Measurements from ENCODE around the gene IGLL5.

The IGLL5 gene

DNA sequence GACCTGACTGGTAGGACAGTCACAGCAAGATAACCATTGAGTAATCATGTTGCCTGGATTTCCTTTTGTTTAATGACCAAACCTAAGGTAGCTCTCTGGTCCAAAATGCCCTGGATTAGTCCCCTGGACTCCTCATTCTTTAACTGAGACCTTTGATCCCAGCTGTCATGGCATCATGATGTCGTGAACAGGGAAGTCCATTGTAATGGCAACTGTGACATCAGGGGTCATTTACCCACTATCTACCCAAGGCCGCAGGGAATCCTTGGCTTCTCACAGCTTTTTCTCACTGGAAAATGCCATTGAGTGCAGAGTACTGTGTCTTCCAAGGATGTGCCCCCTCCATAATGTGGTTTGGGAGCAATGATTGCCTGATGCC lies 29.1 kb upstream of the IGLL5 start:
- in situ Hi-C loops (cut with HindIII; ENCODE audit: low sequenced_read_pairs) = no loop called here

DNA sequence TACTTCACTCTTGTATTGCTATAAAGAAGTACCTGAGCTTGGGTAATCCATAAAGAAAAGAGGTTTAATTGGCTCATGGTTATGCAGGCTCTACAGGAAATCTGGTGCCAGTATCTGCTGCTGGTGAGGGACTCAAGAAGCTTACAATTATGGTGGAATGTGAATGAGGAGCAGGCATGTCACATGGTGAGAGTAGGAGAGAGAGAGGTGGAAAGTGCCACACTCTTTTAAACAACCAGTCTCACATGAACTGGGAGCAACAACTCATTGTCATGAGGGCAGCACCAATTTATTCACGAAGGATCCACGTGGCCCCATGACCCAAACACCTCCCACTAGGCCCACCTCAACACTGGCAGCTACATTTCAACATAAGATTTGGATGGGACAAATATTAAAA lies 24.6 kb upstream of the IGLL5 start:
- in situ Hi-C loops (cut with HindIII; ENCODE audit: low sequenced_read_pairs) = no loop called here

DNA sequence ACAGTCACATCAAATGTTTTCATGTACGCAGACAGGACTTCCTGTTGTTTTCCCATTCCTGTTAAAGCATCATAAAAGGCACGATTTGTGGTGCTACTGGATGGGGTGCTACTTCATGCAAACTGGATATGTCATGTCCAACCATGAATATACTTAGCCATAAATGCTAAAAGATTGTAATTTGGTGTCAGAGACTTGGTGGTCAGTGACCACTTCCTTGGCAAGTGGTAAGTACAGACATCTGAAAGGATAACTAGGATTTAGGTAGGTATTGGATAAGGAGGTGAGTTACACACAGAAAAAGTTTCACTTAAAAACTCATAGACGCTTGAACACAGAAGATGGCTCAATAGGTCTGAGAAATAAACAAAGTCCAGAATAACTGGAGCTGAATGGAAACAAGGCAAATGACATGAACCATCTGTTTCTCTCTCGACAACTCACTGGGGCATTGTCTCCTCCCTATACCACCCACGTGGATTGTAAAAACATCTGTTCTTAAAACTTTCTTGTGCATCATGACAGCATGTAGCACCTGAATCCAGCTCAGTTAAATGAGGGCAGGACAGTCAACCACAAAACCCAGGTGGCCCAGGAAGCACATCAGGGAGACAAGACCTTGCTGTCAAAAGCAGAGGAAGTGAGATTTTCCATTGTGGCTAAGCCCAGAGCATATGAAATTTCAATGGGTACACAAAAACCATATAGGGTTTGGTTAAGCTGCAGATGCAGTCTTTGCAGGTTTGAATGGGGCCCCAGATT lies 22.1 kb upstream of the IGLL5 start:
- in situ Hi-C loops (cut with HindIII; ENCODE audit: low sequenced_read_pairs) = no loop called here

DNA sequence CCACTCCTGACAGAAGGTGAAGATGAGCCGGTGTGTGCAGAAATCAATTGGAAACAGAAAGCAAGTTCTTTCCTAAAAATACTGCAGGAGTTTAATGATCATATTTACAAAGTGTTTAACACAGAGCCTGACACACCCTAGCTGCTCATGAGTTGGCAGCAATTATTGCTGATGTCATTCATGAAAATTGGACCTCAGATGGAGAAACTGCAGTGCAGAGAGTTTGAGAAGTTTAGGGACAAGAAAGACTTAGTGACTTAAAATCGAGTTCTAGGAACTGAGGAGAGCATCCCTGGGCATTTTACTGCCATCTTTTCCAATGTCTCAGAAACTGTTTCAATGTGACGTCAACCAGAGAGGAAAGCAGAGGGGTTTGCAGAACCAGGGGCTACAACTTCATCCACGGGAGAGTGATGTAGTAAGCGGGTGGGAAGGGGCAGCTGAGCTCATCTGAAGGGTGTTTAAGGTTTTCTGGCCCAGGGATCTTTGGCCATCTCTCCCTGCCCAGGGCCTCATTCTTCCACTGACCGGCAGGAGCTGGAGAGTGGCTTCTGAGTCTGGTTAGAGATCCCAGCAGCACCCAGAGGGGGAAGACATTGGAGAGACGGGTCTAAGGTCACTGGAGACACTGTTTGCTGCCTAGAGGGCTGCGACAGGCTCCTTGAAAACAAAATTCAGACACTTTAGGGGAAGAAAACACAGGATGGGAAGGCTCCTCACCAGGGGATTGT lies 21.1 kb upstream of the IGLL5 start:
- in situ Hi-C loops (cut with HindIII; ENCODE audit: low sequenced_read_pairs) = no loop called here

DNA sequence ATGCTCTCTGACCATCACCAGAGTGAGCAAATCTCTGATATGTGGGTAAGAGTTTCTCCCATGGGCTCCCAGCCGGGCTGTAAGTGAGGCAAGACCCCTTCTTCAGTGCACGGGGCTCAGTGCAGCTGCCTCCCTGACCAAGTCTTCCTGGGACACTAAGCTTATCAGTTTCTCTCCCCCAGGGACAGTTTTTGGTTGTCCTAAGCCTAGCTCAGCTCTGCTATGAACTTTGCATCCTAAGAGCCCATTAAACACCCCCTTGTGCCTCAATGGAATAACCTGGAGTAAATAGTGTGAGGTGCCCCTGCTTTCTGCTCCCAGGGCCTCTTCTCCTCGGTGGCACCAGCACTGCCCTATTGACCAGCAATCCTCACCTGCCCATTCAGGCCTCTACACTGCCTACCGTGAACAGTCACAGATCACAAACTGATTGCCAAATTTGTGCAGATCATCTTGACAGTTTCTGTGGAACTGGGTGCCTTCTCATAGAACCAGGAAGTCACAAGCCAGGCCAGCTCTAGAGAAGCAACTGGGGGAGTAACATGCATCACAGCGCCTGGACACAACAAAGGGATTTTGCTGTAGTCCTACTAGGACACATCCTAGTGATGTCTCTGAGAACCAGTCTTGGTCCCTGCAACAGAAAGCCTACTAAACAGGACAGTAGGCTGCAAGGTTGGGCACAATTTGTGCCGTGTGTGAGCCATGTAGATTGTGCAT lies 19.5 kb upstream of the IGLL5 start:
- in situ Hi-C loops (cut with HindIII; ENCODE audit: low sequenced_read_pairs) = no loop called here

DNA sequence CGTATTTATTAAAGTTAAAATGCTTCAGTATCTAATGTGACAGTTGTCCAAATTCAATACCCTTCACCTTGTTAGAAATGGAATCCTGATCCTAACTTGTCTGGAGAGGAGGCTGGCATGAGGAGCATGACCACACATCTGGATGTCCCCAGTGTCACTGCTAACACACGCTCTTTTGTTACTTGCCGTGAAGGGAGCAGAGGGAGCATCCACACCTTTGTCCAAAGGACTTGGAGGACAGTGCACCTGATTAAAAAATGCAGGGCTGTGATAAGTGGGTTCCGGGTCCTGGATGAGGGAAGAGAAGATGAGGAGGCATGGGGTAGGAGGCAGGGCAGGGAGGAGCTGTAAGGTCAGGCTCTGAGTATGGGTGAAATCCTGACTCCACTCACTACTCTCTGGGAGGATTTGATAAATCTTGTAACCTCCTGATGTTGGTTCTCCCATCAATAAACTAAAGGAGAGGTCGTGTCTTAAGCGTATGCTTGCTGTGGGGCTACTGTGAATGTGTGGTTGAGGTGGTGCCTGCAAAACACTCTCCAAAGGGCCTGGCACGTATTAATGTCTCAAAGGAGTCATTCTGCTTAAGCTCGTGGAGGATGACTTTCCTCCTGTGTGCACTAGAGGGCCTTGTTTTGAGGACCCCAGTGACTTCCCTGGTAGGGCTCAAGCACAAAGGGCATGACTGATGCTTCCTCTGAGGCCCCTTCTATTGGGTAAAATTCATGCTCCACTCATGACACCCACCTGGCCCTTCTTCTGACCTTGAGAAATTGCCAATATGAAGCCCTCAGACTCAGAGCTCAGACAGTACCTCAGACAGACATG lies 16.8 kb upstream of the IGLL5 start:
- in situ Hi-C loops (cut with HindIII; ENCODE audit: low sequenced_read_pairs) = no loop called here

DNA sequence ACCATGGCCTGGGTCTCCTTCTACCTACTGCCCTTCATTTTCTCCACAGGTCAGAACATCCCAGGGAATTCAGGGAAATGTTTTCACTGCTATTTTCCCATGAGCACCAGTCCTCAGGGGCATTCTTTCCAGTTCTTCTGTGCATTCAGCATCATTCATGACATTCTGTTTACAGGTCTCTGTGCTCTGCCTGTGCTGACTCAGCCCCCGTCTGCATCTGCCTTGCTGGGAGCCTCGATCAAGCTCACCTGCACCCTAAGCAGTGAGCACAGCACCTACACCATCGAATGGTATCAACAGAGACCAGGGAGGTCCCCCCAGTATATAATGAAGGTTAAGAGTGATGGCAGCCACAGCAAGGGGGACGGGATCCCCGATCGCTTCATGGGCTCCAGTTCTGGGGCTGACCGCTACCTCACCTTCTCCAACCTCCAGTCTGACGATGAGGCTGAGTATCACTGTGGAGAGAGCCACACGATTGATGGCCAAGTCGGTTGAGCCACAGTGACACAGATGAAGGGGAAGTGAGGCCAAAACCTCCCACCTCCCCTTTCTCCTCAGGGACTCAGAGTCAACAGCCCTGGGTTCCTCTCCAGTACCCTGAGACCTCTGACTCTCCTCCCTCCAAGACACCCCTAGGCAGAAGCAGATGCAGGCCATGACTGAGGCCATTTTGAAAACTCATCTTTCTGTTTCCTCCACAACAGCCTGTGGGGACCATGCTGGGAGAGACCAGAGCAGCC lies 15.9 kb upstream of the IGLL5 start:
- in situ Hi-C loops (cut with HindIII; ENCODE audit: low sequenced_read_pairs) = no loop called here

DNA sequence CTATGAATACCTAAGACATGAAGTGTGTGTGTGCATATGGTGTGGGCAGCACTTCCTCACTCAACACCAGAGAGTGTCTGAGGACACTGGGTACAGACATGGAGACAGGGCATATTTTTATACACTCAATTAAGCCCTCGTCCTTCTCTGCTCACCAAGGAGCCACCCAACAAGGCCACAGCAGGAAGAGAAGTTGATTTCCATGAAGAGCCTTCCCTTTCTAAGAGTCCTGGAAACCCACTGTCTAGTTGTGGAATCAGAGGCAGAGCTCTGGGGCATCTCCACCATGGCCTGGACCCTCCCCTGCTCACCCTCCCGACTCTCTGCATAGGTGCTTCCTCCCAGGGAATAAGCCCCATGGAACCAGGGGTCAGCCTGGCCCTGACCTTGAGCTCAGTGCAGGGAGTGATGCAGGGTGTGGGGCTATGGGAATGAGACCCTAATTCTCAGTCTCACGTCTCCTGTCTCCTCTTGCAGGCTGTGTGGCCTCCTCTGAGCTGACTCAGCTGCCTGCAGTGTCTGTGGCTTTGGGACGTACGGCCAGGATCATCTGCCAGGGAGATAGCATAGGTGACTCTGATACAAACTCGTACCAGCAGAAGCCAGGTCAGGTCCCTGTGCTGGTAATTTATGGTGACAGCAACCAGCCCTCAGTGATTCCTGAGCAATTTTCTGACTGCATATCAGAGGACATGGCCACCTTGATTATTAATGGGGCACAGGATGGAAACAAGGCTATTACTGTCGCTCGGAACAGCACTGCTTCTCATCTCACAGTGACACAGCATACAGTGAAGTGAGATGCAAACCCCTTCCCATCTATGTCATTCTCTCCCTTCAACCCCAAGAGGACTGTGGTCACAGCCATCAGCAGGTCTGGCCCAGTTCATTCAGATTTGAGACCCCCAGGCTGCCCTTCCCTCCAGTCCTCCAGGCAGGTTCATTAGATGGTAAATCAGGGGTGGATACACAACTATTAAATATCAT lies 14.6 kb upstream of the IGLL5 start:
- in situ Hi-C loops (cut with HindIII; ENCODE audit: low sequenced_read_pairs) = no loop called here

DNA sequence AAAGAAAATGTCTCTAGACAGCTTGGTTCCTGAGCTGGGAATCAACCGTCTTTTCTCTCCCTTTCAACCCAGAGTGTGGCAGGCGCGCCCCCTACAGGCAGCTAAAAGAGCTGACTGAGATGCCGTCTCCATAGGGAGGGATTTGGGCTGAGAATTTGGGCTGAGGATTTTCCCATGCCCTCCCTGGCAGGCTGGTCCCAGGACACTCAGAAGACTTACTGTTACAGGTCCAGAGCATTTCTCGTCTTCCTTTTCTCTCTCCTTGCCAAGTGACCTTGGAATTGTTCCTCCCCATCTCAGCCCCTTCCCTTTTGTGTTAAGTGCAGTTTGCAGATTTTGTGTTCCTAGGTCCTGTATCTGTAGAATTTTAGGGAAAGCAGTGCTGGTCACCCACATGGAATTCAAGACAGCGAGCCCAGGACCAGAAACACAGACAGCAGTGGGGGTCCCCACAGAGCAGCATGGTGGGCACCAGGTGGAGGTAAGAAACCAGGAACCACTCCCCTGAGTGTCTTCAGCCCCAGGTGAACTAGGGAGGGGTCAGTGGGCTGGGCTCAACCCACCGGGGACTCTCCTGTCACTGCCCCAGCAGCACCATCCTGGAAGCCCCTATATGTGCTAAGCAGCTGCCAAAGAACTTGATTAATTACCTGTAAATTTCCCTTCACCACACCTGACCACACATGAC lies 9.9 kb upstream of the IGLL5 start:
- in situ Hi-C loops (cut with HindIII; ENCODE audit: low sequenced_read_pairs) = no loop called here

DNA sequence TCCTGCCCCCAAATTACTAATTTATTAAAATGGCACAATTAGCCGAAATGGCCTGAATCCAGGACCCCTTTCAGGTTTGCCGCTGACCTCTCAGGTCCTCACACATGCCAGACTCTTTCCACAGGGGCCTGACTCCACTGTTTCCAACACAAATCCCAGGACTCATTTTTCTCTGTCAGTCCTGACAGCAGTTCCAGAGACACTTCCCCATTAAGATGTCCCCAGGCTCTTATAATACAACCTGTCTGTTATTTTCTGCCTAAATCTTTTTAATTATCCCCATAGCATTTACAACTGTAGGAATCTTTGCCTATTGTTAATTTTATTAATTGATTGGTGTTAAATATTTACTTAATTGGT lies 9.4 kb upstream of the IGLL5 start:
- in situ Hi-C loops (cut with HindIII; ENCODE audit: low sequenced_read_pairs) = no loop called here

DNA sequence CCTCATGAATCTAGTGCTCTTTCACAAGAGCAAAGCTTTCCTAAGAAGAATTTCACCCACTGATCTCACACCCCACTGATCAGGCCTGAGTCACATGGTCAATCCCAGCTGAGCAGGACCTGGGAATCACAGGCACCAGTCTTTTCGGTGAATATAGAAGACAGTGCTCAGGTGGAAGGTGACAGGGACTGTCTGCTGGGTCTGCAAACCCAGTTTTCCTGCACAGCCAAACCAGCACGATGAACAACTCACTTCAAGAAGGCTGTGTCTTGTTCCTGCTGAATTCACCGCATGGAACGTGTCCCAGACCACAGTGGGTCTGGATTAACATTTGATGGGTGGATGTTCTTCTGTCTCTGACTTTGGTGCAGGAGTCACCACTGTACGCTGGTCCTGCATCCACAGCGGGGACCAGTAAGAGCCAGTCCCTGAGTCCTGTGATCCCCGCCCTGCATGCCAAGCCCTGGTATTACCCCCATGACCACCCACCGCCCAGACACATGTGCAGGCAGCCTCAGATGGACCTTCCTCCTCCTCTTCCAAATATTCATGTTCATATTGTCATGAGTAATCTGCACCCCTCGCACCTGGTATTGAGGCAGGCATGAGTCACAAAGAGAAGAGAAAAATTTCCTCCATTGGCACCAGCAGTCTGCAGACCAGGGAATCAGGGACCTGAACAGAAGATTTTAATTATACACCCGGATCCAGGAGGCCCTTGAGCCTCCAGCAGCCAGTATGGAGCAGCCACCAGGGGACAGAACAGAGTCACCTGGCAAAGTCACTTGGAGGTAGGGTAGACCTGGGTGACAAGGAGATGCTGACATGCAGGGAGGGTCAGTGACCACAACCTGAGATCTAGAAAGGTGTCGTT lies 8.6 kb upstream of the IGLL5 start:
- in situ Hi-C loops (cut with HindIII; ENCODE audit: low sequenced_read_pairs) = no loop called here

DNA sequence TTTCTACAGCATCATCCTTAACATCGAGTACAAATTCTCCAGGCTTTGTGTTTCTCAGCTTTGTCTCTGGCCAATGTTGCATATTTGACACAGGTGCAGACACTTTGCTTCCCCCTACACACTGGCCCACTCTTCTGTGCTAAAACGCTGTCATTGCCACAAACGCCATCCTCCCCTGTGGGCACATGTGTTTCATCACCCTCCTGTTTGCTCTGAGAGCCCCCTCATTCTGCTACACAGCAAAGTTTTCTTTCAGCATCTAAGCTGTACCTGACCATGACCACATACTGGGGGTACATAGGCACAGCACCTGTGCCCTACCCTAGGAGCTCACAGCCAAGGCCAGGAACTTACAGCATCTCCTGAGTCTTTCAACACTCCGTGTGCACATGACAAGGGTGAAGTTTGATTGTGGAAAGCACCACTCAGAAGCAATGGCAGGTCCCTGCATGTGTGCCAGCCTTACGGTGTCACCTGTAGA lies 7.9 kb upstream of the IGLL5 start:
- in situ Hi-C loops (cut with HindIII; ENCODE audit: low sequenced_read_pairs) = no loop called here

DNA sequence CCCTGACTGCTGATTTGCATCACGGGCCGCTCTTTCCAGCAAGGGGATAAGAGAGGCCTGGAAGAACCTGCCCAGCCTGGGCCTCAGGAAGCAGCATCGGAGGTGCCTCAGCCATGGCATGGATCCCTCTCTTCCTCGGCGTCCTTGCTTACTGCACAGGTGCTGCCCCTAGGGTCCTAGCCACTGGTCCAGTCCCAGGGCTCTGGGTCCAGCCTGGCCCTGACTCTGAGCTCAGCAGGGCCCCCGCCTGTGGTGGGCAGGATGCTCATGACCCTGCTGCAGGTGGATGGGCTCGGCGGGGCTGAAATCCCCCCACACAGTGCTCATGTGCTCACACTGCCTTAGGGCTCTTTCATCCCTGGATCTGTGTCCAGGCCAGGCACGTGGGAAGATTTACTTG lies 7.0 kb upstream of the IGLL5 start:
- in situ Hi-C loops (cut with HindIII; ENCODE audit: low sequenced_read_pairs) = no loop called here

DNA sequence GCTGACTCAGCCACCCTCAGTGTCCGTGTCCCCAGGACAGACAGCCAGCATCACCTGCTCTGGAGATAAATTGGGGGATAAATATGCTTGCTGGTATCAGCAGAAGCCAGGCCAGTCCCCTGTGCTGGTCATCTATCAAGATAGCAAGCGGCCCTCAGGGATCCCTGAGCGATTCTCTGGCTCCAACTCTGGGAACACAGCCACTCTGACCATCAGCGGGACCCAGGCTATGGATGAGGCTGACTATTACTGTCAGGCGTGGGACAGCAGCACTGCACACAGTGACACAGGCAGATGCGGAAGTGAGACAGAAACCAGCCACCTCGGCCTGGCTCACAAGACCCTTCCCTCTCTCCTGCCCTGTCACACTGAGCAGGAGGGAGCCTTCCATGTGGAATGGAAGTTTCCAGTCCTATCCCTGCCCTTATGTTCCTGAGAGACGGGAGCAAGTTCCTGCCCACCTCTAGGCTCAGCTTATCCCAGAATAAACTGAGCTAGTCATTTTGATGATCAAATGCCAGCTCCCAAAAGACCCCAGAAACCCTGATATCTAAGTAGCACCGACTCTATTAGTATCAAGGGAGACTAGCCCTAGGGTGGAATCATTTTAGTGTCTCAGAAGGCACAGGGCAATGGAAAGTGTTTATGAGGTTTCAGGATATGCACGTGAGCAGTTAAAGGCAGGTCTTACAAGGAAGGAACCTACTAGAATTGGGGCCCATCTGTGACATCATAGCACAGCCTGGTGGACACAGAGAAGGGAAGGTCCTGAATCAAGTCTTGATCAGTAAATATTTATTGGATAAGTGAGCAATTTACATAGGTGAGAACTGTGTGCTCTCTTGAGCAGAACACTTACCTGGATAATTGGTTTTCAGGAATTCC lies 6.3 kb upstream of the IGLL5 start:
- in situ Hi-C loops (cut with HindIII; ENCODE audit: low sequenced_read_pairs) = no loop called here

DNA sequence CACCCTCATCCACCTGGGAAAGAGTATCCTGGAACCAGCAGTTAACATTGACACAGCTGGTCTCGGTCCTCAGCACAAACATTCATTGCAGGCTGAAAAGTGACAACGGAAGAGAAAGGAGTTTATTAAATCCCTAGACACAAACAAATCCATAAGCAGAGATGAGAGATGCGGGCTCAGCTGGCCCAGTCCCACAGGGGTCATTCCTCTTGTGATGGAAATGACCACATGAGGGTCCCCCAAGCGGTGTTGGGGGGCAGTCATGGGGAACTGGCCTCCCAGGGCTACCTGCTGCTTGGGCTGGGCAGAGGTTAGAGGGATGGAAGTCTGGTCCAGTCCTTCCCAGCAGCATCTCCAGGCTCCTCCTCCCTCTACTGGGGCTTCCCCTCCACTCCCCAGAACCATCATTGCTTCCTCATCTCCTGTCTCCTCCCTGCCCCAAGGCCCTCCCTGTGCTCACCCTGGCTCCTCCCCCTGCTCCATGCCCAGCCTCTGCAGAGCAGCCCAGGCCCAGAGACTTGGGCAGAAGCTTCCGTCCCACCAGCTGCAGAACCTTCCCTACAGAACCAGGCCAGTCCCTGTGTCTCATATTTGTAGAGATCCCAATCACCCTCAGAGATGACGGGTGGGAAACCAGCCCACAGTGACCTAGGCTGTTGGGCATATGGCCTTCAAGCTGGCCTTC lies 5.4 kb upstream of the IGLL5 start:
- in situ Hi-C loops (cut with HindIII; ENCODE audit: low sequenced_read_pairs) = no loop called here

DNA sequence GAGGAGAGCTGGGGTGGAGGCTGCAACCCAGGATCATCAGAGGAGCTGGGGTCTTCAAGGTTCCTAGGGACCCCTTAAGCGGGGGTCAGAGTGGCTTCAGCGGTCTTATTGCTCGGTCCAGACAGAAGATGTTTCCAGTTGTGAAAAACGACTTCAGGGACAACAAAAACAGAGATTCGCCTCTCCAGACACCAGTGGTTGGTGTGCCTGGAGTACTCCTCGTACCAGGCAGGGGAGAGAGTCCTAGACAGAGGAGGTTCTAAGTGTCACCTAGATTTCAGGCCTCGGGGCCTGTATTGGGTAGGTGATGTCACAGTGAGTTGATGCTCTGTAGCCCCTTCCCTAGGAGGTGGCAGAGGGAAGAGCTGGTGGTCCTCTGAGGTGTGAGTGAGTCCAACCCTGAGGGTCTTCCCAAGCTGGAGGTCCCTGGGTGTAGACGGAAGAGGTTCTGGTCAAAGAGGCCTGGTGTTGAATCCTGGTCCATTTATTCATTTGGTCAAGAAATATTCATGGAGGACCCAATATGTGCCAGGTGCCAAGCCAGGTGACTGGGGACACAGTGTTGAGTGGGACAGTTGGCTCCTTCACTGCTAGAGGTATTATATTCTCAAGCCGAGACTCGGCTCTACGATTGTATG lies 4.4 kb upstream of the IGLL5 start:
- in situ Hi-C loops (cut with HindIII; ENCODE audit: low sequenced_read_pairs) = no loop called here

Data from DLD1 (cell line).